T-helper 17 cell (primary cell): ENCODE data around the gene MICAL3. TPM values are rescaled to one million over a fixed set of nuclear protein-coding genes. Genes with fewer than 3 reads are reported as not detected.

ENCODE experiments used
- ATAC-seq: fragments of 150-1000 bp; cut with Tn5 transposase; 2 replicates; pipeline ENCODE4 v1.10.0; 2021; ENCODE audit warnings: mild to moderate bottlenecking, moderate library complexity
- DNase-seq, 3 donors: peaks; one replicate each; pipeline versions ENCODE4 v3.0.0 to v3.0.0-alpha.2; 2020 to 2021
- H3K9me3 ChIP-seq: one replicate; pipeline ENCODE4 v1.7.0; 2013; ENCODE audit warnings: low read length, mild to moderate bottlenecking; ENCODE audit not compliant: control insufficient read depth, poor library complexity, severe bottlenecking
- H3K27ac Mint-ChIP-seq: one replicate; pipeline ENCODE4 v1.8.0; 2022; ENCODE audit warnings: mild to moderate bottlenecking, moderate library complexity, mixed read lengths
- H3K27me3 Mint-ChIP-seq: one replicate; pipeline ENCODE4 v1.8.0; 2022; ENCODE audit warnings: mixed read lengths
- H3K36me3 Mint-ChIP-seq: one replicate; pipeline ENCODE4 v1.8.0; 2022; ENCODE audit warnings: low read depth, mixed read lengths
- H3K4me1 Mint-ChIP-seq: one replicate; pipeline ENCODE4 v1.8.0; 2022; ENCODE audit warnings: mild to moderate bottlenecking, mixed read lengths
- H3K4me3 Mint-ChIP-seq: one replicate; pipeline ENCODE4 v1.8.0; 2022; ENCODE audit warnings: mild to moderate bottlenecking, moderate library complexity, mixed read lengths
- total RNA-seq, 4 donors: library from RNA in 2 of 4; stranded (reverse) in 2 of 4; gene quantifications; one replicate each; pipeline ENCODE4 v1.2.3 and lab custom pipeline; 2022 to 2026

The MICAL3 gene
- total RNA-seq, 2 donors from 2014 or later = 28.9 to 37.0 TPM

DNA sequence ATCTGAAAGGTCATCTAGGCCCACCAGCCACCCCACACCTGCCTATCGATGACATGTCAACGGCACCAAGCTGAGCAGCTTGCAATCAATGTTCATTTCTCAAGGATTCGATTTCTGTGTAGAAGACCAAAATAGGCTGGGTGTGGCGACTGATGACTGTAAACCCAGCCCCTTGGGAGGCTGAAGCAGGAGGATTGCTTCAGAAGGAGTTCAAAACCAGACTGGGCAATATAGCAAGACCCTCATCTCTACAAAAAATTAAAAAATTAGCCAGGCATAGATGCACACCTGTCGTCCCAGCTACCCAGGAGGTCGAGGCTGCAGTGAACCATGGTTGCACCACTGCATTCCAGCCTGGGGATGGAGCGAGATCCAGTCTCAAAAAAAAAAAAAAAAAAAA lies 108.7 kb downstream of the MICAL3 start:
- no peak overlapping the region for H3K27ac Mint-ChIP-seq
- peaks cover 16% of the 10 kb centered on the region for H3K4me1 Mint-ChIP-seq
- H3K36me3 Mint-ChIP-seq = no peaks in the 10 kb centered on the region
- no peaks in the 10 kb centered on the region for H3K9me3 ChIP-seq
- ATAC-seq (no peak), DNase-seq (no peak)
- H3K4me3 Mint-ChIP-seq = no peak overlapping the region
- H3K27me3 Mint-ChIP-seq = no peaks in the 10 kb centered on the region

DNA sequence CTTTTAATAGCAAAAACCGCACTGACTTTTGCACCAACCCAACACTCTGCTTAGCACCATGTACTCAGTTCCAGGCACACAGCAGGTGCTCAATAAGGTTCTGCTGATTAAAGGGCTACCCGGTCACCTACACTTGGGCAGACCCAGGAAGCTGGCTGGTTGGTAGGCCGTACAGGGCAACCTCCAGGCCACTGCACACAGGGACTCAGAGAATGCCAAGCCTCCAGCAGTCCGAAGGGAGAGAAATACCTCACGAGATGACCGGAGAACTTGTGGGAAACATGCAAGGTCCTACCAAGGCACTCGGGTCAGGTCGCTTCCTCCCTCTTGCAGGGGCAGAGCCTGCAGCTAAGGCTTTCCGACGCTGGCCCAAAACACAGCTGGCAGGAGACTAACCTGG lies 109.2 kb downstream of the MICAL3 start:
- peaks cover 12% of the 10 kb centered on the region for H3K4me1 Mint-ChIP-seq
- ATAC-seq (no peak), DNase-seq (no peak)

DNA sequence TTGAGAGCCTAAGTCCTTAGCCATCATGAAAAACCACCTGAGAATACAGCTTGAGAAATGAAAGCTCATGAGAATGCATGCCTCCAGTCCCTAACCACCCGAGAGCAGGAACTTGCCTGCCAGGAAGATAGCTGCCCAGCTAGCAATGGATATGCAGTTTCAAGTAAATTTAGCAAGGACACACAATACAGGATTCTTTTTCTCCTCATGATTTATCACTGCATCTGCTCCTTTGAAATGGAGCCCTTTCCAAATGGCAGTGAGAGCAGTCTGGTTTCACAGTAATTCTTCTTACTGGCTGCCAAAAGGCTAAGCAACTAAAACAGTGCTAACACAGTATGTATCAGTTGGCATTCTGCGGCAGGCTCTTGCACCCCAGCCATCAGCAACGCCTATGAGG lies 109.9 kb downstream of the MICAL3 start:
- no peaks in the 10 kb centered on the region for H3K9me3 ChIP-seq
- Mint-ChIP-seq H3K27me3 (no peaks in the 10 kb centered on the region), H3K4me1 (peaks cover 6% of the 10 kb centered on the region), H3K4me3 (no peak overlapping the region), H3K36me3 (no peaks in the 10 kb centered on the region), H3K27ac (no peak overlapping the region)
- DNase-seq = no peak
- ATAC-seq = no peak

More for the DNA sequence above, 109.2 kb downstream of the MICAL3 start:
- H3K9me3 ChIP-seq = no peaks in the 10 kb centered on the region
- no peaks in the 10 kb centered on the region for H3K27me3 Mint-ChIP-seq
- H3K36me3 Mint-ChIP-seq = no peaks in the 10 kb centered on the region
- no peak overlapping the region for H3K27ac Mint-ChIP-seq
- no peak overlapping the region for H3K4me3 Mint-ChIP-seq

DNA sequence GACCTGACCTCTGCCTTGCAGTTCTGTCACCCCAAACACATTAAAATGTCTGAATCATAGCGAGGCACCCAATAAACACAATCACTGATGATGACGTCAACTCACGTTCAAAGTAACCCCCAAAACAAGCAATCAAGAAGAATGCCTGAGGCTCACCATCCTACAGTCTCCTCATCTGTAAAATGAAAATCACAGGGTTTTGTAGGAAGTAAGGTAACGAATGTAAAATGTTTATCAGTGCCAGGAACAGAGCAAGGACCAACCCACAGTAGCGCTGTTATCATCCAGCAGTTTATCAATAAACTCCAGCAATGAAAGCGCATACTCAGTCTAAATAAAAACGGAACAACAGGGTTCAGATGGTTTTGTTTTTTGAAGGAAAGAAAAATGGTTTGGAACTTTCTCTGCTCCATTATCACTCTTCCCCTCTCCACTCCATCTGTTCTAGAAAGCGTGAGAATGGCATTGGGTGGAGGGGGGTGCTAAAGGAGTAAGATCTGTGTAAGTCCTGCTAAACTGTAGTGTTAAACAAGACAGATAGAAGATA lies 110.5 kb downstream of the MICAL3 start:
- DNase-seq (no peak), ATAC-seq (no peak)
- no peaks in the 10 kb centered on the region for H3K36me3 Mint-ChIP-seq
- H3K27me3 Mint-ChIP-seq = no peaks in the 10 kb centered on the region
- no peak overlapping the region for H3K27ac Mint-ChIP-seq
- no peaks in the 10 kb centered on the region for H3K9me3 ChIP-seq
- H3K4me3 Mint-ChIP-seq = no peak overlapping the region
- peaks cover 3% of the 10 kb centered on the region for H3K4me1 Mint-ChIP-seq

DNA sequence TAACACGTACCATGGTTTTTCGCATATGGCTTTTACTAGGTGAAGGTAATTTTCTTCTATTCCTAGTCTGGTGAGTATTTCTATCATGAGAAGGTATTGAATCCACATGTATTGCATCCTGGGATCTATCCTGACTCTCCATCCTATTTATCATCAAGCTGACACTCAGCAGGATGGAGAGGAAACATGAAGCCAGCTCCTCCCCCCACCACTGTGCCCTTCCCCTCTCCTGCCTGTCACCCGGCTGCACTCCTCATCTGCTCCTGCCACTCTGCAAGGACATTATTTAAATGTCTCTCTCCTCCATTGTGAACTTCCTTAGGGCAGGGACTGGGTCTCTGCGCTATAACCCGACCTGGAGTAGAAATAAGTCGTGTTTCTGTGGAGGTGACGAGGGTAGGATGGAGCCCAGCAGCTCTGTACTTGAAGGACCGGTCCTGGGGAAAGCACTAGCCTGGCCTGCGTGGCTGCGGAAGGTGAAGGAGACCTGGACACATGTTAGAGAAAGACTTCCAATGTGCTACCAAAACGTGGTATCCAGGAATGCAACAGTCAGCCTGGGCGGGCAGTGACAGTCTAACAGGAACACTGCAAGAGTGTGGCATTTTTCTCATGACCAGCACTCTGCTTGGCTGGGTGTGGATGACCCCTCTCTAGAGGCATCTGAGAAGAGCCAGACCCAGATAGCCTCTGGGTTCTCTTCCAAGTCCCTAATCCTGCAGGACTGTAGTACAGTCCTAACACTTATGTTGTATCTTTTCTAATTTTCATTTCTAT lies 111.2 kb downstream of the MICAL3 start:
- no peaks in the 10 kb centered on the region for H3K27me3 Mint-ChIP-seq
- no peaks in the 10 kb centered on the region for H3K9me3 ChIP-seq
- ATAC-seq (no peak), DNase-seq (no peak)
- H3K36me3 Mint-ChIP-seq = no peaks in the 10 kb centered on the region
- H3K27ac Mint-ChIP-seq = peak overlapping the region; percentile 34
- H3K4me3 Mint-ChIP-seq = peak overlapping the region; percentile 10
- H3K4me1 Mint-ChIP-seq = peaks cover 3% of the 10 kb centered on the region

DNA sequence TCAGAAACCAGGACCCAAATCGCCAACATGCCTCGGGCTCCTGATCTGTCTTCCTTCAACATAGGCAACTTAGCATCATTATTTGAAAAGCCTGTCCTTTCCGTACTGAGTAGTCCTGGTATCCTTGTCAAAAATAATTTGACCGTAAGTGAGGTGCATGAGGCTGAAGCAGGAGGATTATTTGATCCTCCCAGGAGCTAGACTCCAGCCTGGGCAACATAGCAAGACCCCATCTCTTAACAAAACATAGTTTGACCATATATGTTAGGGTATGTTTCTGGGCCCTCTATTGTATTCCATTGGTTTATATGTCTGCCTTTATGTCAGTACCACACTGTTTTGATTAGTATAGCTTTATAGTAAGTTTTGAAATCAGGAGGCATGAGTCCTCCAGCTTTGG lies 112.5 kb downstream of the MICAL3 start:
- DNase-seq = no peak
- no peak overlapping the region for H3K4me3 Mint-ChIP-seq
- H3K27me3 Mint-ChIP-seq = no peaks in the 10 kb centered on the region
- no peak for ATAC-seq
- H3K4me1 Mint-ChIP-seq = peaks cover 10% of the 10 kb centered on the region
- H3K36me3 Mint-ChIP-seq = peaks cover 2% of the 10 kb centered on the region
- H3K27ac Mint-ChIP-seq = no peak overlapping the region
- no peaks in the 10 kb centered on the region for H3K9me3 ChIP-seq

DNA sequence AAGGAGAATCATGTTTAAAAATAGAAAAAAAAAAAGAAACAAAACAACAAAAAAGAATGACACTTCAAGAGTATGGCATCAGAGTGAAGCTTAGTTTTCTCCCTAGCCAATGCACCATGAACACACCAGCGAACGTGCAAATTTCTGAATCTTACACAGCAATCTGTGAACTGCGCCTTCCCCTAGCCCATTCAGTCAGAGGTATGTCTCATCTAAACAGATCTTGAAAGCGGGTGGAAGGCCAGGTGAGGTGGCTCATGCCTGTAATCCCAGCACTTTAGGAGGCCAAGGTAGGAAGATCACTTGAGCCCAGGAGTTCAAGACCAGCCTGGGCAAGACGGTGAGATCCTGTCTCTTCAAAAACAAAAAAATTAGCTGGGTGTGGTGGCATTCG lies 113.1 kb downstream of the MICAL3 start:
- Mint-ChIP-seq H3K4me1 (peaks cover 10% of the 10 kb centered on the region), H3K27me3 (no peaks in the 10 kb centered on the region), H3K27ac (no peak overlapping the region), H3K4me3 (no peak overlapping the region), H3K36me3 (peaks cover 2% of the 10 kb centered on the region)
- no peaks in the 10 kb centered on the region for H3K9me3 ChIP-seq
- DNase-seq (no peak), ATAC-seq (no peak)

DNA sequence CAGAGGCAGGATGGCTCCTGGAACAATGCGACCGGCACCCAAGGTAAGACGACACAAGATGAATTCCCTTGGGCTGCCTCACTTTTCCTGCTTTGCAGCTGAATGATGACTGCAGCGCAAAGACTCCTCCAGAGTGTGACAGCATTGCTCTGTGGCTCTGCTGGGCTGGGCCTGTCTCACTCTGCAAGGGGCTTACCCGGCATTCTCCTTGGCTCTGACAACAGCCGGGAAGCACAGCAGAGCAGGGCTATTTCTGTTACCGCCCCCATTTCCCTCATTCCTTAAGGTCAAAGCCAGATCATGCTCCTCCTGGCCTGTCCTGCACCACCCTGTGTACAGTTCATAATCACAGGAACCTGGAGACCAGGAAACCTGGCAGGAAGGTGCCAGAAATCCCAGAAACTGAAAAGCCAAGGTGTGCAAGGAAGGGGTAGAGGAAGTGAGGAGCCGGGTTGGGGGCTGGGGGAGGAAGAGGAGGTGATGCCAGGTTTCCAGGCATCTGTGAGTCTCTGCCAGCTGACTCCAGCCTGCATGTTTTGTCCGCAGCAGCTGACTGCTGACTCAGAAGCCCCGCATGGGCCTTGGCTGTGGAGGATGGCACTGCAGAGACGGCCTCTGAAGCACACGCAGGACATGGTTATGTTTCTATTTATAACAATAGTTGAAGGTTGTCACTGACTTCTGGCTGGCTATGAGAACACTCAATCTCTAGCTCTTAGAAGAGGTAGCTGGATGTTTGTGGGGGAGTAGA lies 113.6 kb downstream of the MICAL3 start:
- H3K27me3 Mint-ChIP-seq = no peaks in the 10 kb centered on the region
- DNase-seq (no peak), ATAC-seq (no peak)
- no peaks in the 10 kb centered on the region for H3K9me3 ChIP-seq
- peak overlapping the region; percentile 21 for H3K27ac Mint-ChIP-seq
- H3K4me1 Mint-ChIP-seq = peaks cover 10% of the 10 kb centered on the region
- peaks cover 2% of the 10 kb centered on the region for H3K36me3 Mint-ChIP-seq
- H3K4me3 Mint-ChIP-seq = no peak overlapping the region

DNA sequence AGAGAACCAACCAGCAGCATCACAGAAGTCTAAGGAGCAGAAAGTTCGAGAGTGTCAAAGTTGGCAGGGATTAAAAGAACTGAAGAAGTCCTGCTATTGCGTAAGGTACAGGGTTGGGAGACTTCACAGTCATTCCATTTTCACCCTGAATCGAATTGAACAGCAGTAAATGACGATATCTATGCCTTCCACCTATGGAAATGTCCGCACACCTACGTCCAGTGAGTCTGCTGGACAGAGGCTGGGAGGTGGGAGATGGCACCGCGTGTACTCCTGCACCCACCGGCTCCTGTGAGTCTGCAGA lies 116.7 kb downstream of the MICAL3 start:
- ATAC-seq (no peak), DNase-seq (no peak)
- no peak overlapping the region for H3K27ac Mint-ChIP-seq
- no peaks in the 10 kb centered on the region for H3K9me3 ChIP-seq
- peaks cover 2% of the 10 kb centered on the region for H3K36me3 Mint-ChIP-seq
- H3K4me3 Mint-ChIP-seq = no peak overlapping the region
- H3K4me1 Mint-ChIP-seq = peaks cover 10% of the 10 kb centered on the region
- no peaks in the 10 kb centered on the region for H3K27me3 Mint-ChIP-seq

DNA sequence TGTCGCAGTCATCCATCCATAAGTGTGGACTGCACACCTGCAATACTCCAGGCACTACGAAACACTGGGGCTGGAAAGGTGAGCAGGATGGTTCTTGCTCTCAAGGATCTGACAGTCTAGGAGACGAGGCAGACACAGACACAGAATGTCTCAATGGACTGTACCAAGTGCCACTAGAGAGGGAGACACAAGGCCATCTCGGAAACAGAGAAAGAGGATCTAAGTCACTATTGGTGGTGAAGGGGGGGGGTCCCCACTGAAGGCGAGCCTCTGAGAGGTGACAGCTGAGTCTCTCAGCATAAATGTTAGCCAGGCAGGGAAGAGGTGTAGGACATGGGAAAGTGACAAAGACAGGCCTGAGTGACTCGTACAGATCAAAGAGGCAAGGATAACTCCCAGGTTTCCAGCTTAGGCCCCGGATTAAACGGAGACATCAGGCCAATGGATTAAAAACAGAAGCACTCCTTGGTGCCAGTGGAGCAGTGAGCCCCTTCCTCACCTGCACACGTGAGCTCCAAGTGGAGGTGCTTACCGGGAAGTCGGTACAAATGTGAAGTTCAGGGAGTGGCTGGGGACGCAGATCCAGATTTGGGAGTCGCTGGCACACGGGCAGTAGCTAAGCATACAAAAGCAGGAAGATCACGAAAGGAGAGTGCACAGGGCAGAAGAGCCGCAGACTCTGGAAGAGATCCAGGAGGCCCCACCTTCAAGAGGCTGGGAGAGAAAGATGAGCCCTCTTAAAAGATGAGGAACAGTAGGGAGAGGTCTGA lies 117.2 kb downstream of the MICAL3 start:
- Mint-ChIP-seq H3K27me3 (no peaks in the 10 kb centered on the region), H3K27ac (no peak overlapping the region), H3K4me3 (no peak overlapping the region), H3K4me1 (peaks cover 10% of the 10 kb centered on the region), H3K36me3 (peaks cover 2% of the 10 kb centered on the region)
- H3K9me3 ChIP-seq = no peaks in the 10 kb centered on the region
- ATAC-seq (no peak), DNase-seq (no peak)

DNA sequence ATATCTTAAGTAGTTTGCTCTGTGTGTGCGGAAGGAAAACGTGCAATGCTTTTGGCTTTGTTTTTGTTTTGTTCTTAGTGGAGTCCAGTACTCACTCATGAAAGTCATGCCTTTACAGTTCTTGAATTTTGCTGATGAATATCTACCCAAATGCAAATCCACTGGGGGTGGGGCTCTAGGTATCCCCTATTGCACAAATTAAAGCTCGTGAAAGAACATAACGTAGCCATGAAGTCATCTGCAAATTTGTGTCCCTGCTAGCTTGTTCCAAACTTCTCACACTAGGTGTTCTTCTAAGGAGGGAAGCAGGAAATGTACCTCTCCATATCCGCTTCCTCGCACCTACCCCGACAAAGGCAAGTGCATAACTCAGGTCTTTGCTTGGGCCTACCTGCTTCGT lies 118.9 kb downstream of the MICAL3 start:
- H3K27me3 Mint-ChIP-seq = no peaks in the 10 kb centered on the region

DNA sequence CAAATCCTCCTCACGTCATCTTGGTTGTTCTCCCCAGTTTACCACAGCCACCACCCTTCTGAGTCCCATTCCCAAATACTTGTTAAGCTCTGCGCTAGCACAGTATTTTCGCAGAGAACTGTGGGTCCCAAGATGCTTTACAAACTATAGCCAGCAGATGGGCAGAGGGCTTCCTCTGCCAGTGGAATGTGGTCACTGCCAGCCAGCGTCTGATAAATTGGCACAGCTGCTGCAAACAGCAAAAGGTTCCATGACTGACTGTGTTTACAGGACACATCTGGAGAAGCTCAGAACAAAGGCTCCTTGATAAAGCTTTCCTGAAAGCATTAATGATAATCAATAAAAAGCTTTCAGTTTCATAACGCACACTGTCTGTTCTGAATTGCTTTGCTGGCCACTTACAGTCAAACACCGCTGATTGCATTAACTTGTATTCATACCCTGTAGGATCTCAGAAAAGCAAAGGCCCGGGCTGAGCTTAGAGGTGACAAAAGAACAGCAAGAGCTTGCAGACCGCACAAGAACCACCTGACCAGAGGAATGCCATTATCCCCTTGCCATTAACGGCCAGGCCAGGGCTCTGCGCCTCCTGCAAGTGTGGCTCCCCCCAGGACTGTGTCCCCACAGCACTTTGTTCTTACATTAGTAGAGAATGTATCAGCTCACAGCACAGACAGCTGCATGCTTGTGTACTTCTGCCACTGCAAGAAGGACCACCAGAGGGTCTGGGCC lies 120.6 kb downstream of the MICAL3 start:
- ATAC-seq (no peak), DNase-seq (no peak)
- Mint-ChIP-seq H3K4me1 (peaks cover 7% of the 10 kb centered on the region), H3K27me3 (no peaks in the 10 kb centered on the region), H3K27ac (no peak overlapping the region), H3K4me3 (no peak overlapping the region), H3K36me3 (peaks cover 4% of the 10 kb centered on the region)
- no peaks in the 10 kb centered on the region for H3K9me3 ChIP-seq

More for the DNA sequence above, 118.9 kb downstream of the MICAL3 start:
- DNase-seq (no peak), ATAC-seq (no peak)
- Mint-ChIP-seq H3K4me1 (peaks cover 7% of the 10 kb centered on the region), H3K4me3 (no peak overlapping the region), H3K27ac (no peak overlapping the region), H3K36me3 (peaks cover 2% of the 10 kb centered on the region)
- H3K9me3 ChIP-seq = no peaks in the 10 kb centered on the region

DNA sequence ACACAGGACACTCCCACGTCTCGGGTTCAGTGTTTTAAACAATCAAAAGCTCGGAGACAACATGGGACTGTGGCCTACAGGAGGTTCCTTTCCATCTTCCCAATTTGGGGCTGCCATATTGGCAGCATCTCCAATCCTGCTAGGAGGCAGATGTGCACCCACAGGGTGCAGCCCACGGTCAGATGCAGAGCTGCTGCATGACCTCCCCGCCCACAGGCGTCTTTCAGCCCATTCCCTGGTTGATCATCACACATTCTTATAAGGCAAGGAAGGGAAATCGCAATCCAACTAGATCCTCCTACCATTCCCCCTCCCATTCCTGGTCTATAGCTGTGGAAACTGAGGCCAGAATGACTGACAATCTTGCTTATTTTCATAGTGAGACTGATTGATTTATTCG lies 121.4 kb downstream of the MICAL3 start:
- H3K27me3 Mint-ChIP-seq = no peaks in the 10 kb centered on the region
- ATAC-seq (no peak), DNase-seq (no peak)
- H3K9me3 ChIP-seq = no peaks in the 10 kb centered on the region
- H3K27ac Mint-ChIP-seq = no peak overlapping the region
- peaks cover 5% of the 10 kb centered on the region for H3K36me3 Mint-ChIP-seq
- peaks cover 7% of the 10 kb centered on the region for H3K4me1 Mint-ChIP-seq
- no peak overlapping the region for H3K4me3 Mint-ChIP-seq
